Neural progenitor cell (in vitro differentiated cells): ENCODE measurements around the gene RPL32.

ENCODE experiments used
- EZH2 ChIP-seq: fragments of 200-600 bp; sonication (generic); IDR thresholded peaks from 2 replicates; pipeline ENCODE4 v1.6.1; 2017; ENCODE audit warnings: antibody characterized with exemption, mild to moderate bottlenecking, moderate library complexity
- EZH2phosphoT487 ChIP-seq: fragments of 200-600 bp; sonication (generic); IDR thresholded peaks from 2 replicates; pipeline ENCODE4 v1.6.1; 2017; ENCODE audit warnings: antibody characterized with exemption
- TF ChIP-seq, protein P1 (sequence below): fragments of 200-600 bp; sonication (generic); IDR thresholded peaks from 2 replicates; pipeline ENCODE4 v1.5.1; 2017; ENCODE audit warnings: antibody characterized with exemption, mild to moderate bottlenecking

- TF ChIP-seq EZH2, result no peak
- TF ChIP-seq EZH2phosphoT487, result no peak
- TF ChIP-seq, protein P1, sequence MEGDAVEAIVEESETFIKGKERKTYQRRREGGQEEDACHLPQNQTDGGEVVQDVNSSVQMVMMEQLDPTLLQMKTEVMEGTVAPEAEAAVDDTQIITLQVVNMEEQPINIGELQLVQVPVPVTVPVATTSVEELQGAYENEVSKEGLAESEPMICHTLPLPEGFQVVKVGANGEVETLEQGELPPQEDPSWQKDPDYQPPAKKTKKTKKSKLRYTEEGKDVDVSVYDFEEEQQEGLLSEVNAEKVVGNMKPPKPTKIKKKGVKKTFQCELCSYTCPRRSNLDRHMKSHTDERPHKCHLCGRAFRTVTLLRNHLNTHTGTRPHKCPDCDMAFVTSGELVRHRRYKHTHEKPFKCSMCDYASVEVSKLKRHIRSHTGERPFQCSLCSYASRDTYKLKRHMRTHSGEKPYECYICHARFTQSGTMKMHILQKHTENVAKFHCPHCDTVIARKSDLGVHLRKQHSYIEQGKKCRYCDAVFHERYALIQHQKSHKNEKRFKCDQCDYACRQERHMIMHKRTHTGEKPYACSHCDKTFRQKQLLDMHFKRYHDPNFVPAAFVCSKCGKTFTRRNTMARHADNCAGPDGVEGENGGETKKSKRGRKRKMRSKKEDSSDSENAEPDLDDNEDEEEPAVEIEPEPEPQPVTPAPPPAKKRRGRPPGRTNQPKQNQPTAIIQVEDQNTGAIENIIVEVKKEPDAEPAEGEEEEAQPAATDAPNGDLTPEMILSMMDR, result no peak
These were observed 32.8 kb downstream of the RPL32 start for GRCh38 chr3:12808587-12808986.
